A673 (cell line): Measurements from ENCODE around the gene YKT6. TPM values are rescaled to one million over a fixed set of nuclear protein-coding genes. Genes with fewer than 3 reads are reported as not detected.

ENCODE experiments used
- BruUV-seq: library from RNA; stranded (reverse); fragments of 400-500 nt; replicated peaks from 2 replicates; lab custom pipeline; 2021; lab: Mats Ljungman, UMichigan
- CTCF ChIA-PET: fragments of 300-600 bp; sonication (Branson Sonifier 250); formaldehyde crosslinking; loops from one replicate; lab custom pipeline; 2022; ENCODE audit warnings: antibody characterized with exemption; lab: Charles Lee
- POLR2A ChIA-PET: fragments of 300-600 bp; sonication (Branson Sonifier 250); formaldehyde crosslinking; loops from one replicate; lab custom pipeline; 2022; ENCODE audit warnings: antibody characterized with exemption; ENCODE audit not compliant: low non-redundant PET; lab: Charles Lee
- DNase-seq: peaks from one replicate; pipeline ENCODE4 v3.0.0-alpha.2; 2015; ENCODE audit warnings: low spot score
- H3K27ac ChIP-seq: fragments of 200-600 bp; sonication (generic); 2 replicates; pipeline ENCODE4 v1.5.1; 2016; ENCODE audit warnings: mixed run types, low read depth, mild to moderate bottlenecking, mixed read lengths, antibody characterized with exemption, low read length; ENCODE audit not compliant: poor library complexity, severe bottlenecking
- H3K27me3 ChIP-seq: fragments of 200-600 bp; sonication (generic); replicated peaks from 2 replicates; pipeline ENCODE4 v1.6.1; 2017; ENCODE audit warnings: mixed run types, low read depth, mild to moderate bottlenecking, mixed read lengths, antibody characterized with exemption, low read length; ENCODE audit not compliant: insufficient read depth, poor library complexity
- H3K36me3 ChIP-seq: fragments of 200-600 bp; sonication (generic); 2 replicates; pipeline ENCODE4 v1.6.1; 2016; ENCODE audit warnings: mixed run types, mild to moderate bottlenecking, mixed read lengths, antibody characterized with exemption, low read length; ENCODE audit not compliant: insufficient read depth, poor library complexity, severe bottlenecking
- H3K4me1 ChIP-seq: fragments of 200-600 bp; sonication (generic); 2 replicates; pipeline ENCODE4 v1.6.1; 2017; ENCODE audit warnings: mixed run types, mild to moderate bottlenecking, mixed read lengths, antibody characterized with exemption, low read length; ENCODE audit not compliant: insufficient read depth, poor library complexity, severe bottlenecking
- H3K4me3 ChIP-seq: fragments of 200-600 bp; sonication (generic); 2 replicates; pipeline ENCODE4 v1.5.1; 2016; ENCODE audit warnings: low read depth, mixed run types, mild to moderate bottlenecking, mixed read lengths, low read length; ENCODE audit not compliant: poor library complexity, severe bottlenecking
- H3K9me3 ChIP-seq: fragments of 200-600 bp; sonication (generic); 2 replicates; pipeline ENCODE4 v1.6.1; 2016; ENCODE audit warnings: mixed run types, low read depth, mild to moderate bottlenecking, mixed read lengths, antibody characterized with exemption, low read length; ENCODE audit not compliant: poor library complexity, severe bottlenecking
- EZH2 ChIP-seq: fragments of 200-600 bp; sonication (generic); IDR thresholded peaks from 2 replicates; pipeline ENCODE4 v1.6.1; 2017; ENCODE audit warnings: borderline replicate concordance, low read depth, mild to moderate bottlenecking, mixed read lengths, antibody characterized with exemption, low read length; ENCODE audit not compliant: poor library complexity, severe bottlenecking
- intact Hi-C: fragments of 100-400 bp; cut with micrococcal nuclease; formaldehyde crosslinking; loops from one replicate; pipeline ENCODE4 v1.10.0; 2022; ENCODE audit not compliant: unreplicated experiment
- total RNA-seq: library from RNA; stranded (reverse); gene quantifications from 2 replicates; pipeline ENCODE4 v1.2.3, GENCODE V29; 2021
- TF ChIP-seq, protein P1 (sequence below): fragments of 300-800, 200-600 bp; sonication (generic); conservative IDR thresholded peaks from 2 replicates; pipeline ENCODE4 v1.5.1; 2017; ENCODE audit warnings: low read depth, mild to moderate bottlenecking, antibody characterized with exemption, low read length, moderate library complexity, mixed read lengths

YKT6 gene
- total RNA-seq, 1 experiment from 2014 or later = 140 TPM

DNA sequence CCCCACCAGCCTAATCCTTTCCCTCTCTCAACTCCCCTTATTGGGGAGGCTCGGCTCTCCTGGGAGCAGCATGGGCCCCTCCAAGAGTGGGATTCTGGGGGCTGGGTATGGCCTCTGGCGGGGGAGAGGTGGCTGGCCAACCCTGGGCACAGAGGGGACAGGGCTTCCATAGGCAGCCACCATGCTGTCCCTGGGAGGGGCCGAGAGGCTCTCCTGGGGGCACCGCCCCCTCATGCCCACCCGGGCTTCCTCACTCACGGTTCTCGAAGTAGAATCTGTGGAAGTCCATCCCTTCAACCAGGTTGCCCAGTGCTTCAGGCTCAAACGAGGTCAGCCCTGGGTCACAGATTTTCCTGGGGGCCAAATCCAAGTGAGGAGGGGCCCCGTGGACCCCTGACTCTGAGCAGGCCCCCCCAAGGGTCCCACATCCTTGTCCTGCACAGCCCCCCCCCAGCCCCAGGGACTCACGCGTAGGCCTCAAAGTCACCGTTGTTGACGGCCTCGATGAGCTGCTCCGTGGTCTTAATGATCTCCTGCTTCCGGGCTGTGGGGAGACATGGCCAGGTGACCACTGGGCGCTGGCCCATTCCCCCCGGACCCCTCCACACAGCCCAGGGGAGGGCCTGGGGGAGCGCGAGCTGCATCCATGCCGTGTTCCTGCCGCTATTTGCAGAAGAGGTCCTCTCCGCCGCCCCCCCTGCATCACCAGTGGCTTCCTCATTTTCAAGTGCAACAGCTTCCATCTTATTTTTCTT lies 19.8 kb downstream of the YKT6 start:
- DNase-seq = no peak

DNA sequence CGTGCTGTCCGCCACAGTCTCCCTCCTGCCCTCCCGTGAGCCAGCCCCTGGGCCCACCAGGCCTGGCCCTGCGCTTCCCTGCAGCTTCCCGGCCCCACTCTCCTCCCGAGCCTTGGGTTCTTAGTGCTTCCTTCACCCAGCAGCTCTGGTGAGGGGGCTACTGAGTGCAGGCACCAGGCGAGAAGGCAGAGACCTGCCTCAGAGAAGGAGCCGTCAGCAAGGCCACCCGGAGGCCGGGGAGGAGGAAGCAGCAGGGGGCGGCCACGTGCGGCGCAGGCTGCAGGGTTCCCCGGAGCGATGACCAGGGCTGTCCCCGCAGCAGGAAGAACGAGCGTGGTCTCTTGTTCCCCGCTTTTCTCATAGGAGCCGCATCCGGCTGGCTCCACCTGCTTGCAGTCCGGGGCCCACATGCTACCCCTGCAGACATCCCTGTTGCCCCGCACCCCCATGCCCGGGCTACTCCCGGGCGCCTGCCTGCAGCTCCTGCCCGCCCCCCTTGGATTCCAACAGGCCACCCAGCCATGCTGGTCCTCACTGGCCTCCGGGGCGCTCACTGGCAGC lies 20.5 kb downstream of the YKT6 start:
- ChIA-PET CTCF (interaction anchor here (1.1 kb wide), 1 partner anchor 313 kb away, joined by 4 read pairs; no protein-coding TSS in a partner anchor), POLR2A (interaction anchor here (0.7 kb wide), 1 partner anchor 157 kb away, joined by 9 read pairs; no protein-coding TSS in a partner anchor)
- BruUV-seq = no TSS peak
- TF ChIP-seq, protein P1, sequence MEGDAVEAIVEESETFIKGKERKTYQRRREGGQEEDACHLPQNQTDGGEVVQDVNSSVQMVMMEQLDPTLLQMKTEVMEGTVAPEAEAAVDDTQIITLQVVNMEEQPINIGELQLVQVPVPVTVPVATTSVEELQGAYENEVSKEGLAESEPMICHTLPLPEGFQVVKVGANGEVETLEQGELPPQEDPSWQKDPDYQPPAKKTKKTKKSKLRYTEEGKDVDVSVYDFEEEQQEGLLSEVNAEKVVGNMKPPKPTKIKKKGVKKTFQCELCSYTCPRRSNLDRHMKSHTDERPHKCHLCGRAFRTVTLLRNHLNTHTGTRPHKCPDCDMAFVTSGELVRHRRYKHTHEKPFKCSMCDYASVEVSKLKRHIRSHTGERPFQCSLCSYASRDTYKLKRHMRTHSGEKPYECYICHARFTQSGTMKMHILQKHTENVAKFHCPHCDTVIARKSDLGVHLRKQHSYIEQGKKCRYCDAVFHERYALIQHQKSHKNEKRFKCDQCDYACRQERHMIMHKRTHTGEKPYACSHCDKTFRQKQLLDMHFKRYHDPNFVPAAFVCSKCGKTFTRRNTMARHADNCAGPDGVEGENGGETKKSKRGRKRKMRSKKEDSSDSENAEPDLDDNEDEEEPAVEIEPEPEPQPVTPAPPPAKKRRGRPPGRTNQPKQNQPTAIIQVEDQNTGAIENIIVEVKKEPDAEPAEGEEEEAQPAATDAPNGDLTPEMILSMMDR = no peak
- no peak for DNase-seq
- intact Hi-C loops = no loop called here
- Histone ChIP-seq H3K9me3 (no peaks in the 10 kb centered on the region), H3K36me3 (no peaks in the 10 kb centered on the region), H3K27ac (no peak overlapping the region), H3K4me3 (no peak overlapping the region), H3K27me3 (no peaks in the 10 kb centered on the region), H3K4me1 (peaks cover 5% of the 10 kb centered on the region)

More for the DNA sequence above, 19.8 kb downstream of the YKT6 start:
- peaks cover 5% of the 10 kb centered on the region for H3K4me1 ChIP-seq
- no peaks in the 10 kb centered on the region for H3K27me3 ChIP-seq
- H3K36me3 ChIP-seq = no peaks in the 10 kb centered on the region
- intact Hi-C loops = no loop called here
- POLR2A ChIA-PET = interaction anchor here (0.7 kb wide), 1 partner anchor 157 kb away, joined by 9 read pairs; no protein-coding TSS in a partner anchor
- TF ChIP-seq, protein P1 = no peak
- no peak for TF ChIP-seq EZH2
- no peak overlapping the region for H3K4me3 ChIP-seq
- CTCF ChIA-PET = interaction anchor here (1.1 kb wide), 1 partner anchor 314 kb away, joined by 4 read pairs; no protein-coding TSS in a partner anchor
- no peak overlapping the region for H3K27ac ChIP-seq
- H3K9me3 ChIP-seq = no peaks in the 10 kb centered on the region
- no TSS peak for BruUV-seq

DNA sequence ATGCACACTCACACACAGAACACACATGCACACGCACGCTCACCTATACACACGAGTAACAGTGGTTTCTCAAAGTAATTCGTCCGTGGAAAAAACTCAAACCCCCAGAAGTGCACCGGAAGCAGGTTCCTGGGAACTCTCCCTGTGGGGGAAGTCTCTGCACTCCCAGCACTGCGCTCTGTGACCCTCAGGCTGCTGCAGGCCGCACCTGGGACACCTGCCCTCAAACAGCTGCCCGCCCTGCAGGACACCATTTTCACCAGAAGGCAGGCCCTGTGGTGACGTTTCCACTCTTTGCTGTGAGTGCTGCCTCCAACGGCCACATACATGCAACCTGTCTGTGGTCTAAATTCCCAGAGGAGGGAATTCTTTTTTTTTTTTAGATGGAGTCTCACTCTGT lies 21.3 kb downstream of the YKT6 start:
- TF ChIP-seq, protein P1 = no peak
- no peak for TF ChIP-seq EZH2
- H3K36me3 ChIP-seq = no peaks in the 10 kb centered on the region
- DNase-seq = no peak
- H3K27me3 ChIP-seq = no peaks in the 10 kb centered on the region
- H3K9me3 ChIP-seq = no peaks in the 10 kb centered on the region
- intact Hi-C loops = no loop called here
- no peak overlapping the region for H3K4me3 ChIP-seq
- BruUV-seq = no TSS peak
- H3K4me1 ChIP-seq = peaks cover 5% of the 10 kb centered on the region
- ChIA-PET CTCF (no interaction called here), POLR2A (no interaction called here)
- H3K27ac ChIP-seq = no peak overlapping the region
